HG03571 (cell line): ENCODE measurements around the gene PCNX2.
"Not testable (repeated sequence)": the region's sequence is repeated elsewhere in the genome, so short reads cannot be mapped to it uniquely, and the experiment has no call there.

Source experiments
- ATAC-seq: cut with Tn5 transposase; IDR thresholded peaks from one replicate; pipeline ENCODE4 v1.9.1; 2021; ENCODE audit not compliant: unreplicated experiment

PCNX2 gene

DNA sequence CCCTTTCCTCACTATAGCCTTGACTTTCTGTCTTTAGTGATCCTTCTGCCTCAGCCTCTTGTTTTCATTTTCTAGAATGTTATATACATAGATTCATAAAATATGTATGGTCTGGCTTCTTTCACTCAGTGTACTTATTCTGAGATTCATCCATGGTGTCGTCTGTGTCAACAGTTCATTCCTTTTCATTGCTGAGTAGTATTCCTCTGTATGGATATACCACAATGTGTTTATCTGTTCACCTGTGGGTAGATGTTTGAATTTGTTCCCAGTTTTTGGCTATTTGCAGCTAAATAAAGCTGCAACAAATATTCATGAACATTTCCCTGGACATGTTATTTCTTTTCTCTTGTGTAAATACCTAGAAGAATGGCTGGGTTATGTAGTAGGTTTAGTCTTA, 131.8 kb downstream of the PCNX2 start:
- no peak for ATAC-seq

DNA sequence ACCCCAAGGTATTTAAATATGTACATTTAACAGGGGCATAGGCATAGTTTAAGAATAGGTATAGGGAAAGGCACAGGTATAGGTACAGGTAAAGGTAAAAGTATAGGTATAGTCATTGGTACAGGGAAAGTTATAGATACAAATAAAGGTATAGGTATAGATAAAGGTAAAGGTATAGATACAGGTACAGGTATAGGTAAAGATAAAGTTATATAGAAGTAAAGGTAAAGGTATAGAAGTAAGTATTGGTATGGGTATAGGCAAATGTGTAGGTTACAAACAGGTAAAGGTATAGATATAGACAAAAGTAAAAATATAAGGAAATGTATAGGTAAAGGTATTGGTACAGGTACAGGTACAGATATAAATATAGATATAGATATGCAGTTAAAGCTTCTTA, 137.2 kb downstream of the PCNX2 start:
- no peak for ATAC-seq

DNA sequence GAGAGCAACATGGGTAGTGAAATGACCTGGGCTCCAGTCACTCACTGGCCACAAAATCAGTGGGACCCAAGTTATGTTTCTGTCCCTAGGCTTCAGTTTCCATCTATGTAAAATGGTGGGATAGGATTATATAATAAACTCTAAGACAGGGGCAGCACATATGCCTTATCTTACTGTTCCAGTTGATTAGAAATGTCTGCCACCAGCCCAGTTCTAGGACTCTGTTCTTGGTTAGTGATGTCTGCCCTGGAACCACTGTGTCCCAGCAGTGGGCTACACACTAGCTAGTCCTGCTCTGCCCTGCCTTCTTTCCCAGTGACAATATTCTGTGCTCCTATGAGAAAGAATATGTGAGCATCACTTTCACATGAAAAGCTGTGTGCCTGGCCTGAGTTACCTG, 138.3 kb downstream of the PCNX2 start:
- ATAC-seq: no peak

DNA sequence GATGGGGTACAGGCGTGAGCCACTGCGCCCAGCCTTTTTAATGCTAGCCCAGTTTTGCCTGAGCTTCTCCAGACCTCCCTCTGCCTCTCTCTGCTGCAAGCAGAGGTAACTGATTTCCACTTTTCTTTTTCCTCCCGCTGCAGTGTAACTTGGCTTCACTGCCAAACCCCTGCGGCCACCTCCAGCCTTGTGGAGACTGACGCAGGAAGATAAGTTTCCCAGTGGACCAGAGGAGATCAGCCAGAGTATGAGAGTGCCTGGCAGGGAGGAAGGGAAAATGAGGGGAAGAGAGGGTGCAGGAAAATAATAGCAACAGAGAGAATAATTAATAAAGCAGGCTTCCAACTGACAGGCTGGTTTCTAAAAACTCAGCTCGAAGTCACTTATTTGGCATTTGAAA, 143.7 kb downstream of the PCNX2 start:
- ATAC-seq: no peak

DNA sequence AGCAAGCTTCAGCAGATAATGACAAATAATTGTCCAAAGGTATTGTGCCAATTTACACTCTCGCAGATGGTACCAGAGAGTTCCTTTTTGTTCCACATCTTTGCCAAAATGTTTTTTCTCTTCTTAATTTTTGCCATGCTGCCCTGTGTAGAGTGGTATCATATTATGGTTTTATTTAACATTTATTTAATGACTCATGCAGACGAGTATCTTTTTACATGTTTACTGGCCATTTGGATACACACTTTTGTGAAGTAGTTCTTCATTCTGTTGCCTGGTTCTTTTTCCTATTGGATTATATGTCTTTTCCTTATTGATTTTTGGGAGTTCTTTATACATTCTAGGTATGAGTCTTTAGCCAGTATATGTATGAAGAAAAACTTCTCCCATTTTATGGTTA, 151.1 kb downstream of the PCNX2 start:
- ATAC-seq: no peak

DNA sequence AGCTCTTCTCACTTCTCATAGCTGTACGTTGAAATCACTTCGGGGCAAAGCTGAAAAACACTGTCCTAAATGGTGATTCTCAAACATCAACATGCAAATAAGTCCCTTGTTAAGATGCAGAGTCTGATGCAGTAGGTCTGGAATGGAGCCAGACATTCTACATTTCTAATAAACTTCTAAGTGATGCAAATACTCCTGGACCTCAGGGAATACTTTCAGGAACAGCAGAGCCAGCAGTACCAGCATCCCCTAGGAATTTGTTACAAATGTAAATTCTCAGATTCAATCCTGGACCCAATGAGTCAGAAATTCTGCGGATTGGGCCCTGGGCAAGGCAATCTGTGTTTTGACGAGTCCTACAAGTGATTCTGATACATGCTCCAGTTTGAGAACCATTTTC, 152.3 kb downstream of the PCNX2 start:
- no peak for ATAC-seq

DNA sequence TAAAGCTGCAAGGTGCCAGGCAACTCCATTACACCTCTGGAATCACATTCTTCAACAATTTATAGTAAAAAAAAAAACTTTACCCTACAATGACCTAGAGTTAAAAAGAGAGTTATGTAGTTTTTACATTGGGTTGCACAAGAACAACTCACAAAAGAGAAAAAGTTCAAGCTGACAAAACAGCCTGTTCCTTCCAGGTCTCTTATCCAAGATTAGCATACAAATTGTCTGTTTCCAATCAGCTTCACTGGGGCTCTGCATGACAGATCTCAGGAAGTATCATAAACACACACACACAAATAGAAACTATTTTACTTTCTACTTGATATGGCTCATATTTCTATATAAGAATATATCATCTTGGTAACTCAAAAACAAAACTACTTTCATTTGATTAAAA, 154.6 kb downstream of the PCNX2 start:
- ATAC-seq: no peak

DNA sequence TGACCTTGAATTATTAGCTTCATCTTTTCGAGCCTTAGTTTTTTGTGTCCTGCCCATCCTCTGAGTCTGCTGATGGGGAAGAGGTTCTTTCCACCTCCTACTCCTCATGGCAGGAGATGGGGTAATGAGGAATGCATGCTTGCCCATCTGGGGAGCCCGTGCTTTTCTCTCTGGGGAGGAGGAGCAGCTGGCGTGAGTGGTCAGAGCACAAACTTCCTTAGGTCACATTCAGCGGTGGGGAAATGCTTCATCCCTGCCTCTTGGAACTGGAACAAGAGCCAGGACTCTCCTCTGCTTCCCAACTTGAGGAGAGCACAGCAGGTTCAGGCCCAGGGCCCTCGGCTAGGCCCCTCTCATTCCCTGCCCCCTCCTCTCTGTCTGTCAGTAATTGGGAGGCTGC, 155.0 kb downstream of the PCNX2 start:
- no peak for ATAC-seq

DNA sequence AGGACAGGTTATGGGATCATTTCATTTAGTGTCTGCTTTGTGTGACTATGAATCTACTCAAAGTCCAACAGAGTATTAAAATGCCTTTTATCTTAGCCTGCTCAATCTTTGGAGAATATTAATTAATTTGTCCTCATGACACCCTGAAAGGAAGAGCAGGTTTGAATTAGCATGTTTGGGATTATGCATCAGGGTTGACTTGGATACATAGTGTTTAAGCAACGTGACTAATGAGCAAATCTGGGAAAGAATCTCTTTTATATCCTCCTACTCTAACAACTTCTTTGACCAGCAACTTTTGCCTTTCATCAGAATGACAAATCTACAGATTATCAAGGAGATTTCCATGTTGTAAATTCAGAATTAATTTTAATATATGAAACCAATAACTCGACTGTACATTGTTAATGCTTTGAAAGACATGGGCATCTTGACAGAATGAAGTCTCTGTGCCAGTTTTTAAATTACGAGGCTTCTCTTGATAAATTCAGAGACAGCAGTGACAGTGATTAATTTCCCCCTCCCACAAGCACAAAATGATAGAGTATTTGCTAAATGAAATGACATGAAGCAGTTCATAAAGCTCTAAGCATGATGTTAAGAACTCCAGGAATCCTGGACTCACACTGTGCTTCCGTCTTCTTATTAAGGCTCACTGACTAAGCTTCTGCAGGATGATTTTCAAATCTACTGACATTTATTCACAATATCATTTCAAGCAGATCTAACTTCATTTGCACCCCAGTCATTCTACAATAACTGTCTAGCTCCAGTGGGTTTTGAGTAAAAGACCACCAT, 156.5 kb downstream of the PCNX2 start:
- no peak for ATAC-seq

DNA sequence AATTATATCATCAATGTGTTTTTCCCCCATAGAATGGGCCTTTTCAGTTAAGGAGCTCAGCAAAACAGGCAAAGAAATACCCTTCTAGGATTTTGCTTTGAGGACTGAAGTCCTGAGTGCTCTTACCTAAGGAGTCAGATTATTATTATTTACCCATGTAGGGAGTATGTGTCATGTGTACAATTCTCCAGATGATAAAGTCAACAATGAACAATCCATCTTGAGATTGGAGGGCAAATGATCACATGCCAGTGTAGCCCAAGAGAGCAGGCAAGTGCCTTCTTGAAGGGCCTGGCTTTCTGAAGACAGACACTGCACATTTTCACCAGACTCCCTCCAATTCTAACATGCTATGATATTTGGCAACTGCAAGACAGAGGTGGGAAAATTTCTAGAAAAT, 159.7 kb downstream of the PCNX2 start:
- no peak for ATAC-seq

DNA sequence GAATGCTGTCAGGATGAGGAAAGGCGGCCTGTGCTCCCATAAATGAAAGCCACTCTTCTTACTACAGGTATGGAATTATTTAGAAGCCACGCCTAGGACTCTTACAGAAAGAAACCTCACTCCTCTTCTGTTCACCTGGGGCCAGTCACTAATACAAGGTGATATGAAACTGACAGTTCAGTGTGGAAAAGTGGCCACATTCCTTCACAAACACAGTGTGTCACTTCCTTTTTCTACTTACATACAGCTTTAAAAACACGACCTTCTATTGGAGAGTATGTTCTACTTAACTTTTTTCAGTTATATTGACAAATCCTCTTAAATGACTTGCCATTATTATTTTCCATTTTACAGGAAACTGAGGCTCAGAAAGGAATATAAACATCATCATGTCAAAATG, 163.1 kb downstream of the PCNX2 start:
- ATAC-seq: no peak

DNA sequence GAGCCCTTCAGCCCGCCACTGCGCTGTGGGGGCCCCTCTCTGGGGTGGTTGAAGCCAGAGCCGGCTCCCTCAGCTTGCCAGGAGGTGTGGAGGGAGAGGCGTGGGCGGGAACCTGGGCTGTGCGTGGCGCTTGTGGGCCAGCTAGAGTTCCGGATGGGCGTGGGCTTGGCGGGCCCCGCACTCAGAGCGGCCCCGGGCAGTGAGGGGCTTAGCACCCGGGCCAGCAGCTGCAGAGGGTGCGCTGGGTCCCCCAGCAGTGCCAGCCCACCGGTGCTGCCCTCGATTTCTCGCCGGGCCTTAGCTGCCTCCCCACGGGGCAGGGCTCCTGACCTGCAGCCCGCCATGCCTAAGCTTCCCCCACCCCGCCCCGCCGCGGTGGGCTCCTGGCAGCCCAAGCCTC, 166.5 kb downstream of the PCNX2 start:
- ATAC-seq: not testable (repeated sequence)

DNA sequence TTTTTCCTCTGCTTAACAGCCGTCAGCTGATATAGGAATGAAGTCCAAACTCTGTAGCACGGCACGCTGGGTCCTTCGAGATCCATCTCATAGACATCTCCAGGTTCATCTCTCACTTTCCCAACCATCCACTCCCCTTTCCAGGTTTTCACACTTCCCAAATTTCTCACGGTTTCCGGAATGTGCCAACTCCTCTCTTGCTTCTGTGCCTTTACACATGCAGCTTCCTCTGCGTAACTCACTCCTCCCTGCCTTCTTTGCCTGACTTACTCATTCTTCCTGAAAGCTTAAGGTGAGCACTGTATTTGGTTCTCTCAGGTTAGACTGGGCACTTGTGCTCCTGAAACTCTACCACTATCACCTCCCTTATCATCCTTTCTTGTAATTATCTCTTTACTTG, 168.4 kb downstream of the PCNX2 start:
- ATAC-seq: no peak

DNA sequence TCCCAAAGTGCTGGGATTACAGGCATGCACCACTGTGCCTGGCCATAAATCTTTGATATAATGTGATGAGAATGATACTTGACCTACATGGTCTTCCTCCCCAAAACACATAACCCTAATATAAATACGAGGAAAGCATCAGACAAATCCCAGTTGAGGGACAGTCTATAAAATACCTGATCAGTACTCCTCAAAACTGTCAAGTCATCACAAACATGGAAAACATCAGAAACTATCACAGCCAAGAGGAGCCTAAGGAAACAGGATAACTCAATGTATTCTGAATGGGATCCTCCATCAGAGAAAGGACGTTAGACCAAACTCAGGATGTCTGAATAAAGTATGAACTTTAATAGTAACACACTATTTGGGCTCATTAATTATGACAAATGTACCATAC, 172.7 kb downstream of the PCNX2 start:
- no peak for ATAC-seq

DNA sequence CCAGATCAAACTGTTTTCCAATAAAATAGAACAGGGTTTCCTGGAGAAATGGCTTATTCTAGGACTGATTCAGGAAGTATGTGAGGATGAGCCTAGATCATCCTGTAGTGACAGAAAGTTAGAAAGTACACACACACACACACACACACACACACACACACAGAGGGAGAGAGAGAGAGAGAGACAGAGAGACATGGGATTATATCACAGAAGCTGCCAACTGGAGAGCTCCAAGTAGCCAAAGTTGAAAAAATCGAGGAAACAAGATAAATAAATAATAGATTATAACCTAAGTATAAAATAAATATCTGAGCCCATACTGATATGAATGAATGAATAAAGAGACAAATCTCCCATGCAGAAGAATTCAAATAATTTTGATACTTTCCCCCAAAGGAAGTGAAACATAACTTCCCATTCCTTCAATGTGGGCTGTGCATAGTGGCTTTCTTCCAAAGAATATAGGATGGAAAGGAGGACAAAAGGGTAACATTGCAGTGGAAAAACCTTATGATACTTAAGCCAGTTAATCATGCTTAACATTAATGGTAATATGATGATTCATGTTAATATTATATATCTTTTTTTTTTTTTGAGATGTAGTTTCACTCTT, 173.5 kb downstream of the PCNX2 start:
- no peak for ATAC-seq

DNA sequence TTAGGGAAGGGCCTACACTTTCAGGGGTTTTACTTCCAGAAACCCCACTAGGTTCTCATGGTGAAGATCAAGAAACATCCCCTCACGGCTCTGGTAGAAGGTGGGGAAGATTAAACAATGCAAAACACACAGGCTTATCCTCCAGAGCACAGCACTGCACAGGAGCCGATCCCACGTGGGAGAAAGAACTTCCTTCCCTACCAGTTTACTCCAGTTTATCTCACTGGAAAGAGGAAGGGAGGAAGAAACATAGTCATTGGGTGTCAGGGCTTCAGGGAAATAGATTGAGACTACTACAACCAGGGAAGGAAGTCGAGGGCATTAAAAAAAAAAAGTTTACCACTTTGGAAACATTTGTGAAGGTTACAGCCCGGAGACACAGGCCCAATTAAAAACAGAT, 180.7 kb downstream of the PCNX2 start:
- ATAC-seq: no peak

DNA sequence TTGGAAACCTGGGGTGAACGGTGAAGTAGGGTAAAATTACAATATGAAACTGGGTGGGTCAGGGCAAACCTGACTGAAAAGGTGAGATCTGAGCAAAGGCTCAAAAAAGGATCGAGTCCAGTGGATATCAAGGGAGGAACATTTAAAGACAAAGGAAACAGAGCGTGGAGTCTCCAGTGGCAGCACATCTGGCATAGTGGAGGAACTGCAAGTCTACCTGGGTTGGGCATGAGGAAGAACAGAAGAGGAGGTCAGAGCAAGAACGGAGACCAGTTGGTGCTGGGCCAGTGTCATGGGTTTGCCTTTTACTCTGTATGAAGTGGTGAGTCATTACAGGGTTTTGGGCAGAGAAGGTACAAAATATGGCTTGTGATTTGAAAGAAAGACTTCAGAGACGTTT, 181.4 kb downstream of the PCNX2 start:
- ATAC-seq: no peak

DNA sequence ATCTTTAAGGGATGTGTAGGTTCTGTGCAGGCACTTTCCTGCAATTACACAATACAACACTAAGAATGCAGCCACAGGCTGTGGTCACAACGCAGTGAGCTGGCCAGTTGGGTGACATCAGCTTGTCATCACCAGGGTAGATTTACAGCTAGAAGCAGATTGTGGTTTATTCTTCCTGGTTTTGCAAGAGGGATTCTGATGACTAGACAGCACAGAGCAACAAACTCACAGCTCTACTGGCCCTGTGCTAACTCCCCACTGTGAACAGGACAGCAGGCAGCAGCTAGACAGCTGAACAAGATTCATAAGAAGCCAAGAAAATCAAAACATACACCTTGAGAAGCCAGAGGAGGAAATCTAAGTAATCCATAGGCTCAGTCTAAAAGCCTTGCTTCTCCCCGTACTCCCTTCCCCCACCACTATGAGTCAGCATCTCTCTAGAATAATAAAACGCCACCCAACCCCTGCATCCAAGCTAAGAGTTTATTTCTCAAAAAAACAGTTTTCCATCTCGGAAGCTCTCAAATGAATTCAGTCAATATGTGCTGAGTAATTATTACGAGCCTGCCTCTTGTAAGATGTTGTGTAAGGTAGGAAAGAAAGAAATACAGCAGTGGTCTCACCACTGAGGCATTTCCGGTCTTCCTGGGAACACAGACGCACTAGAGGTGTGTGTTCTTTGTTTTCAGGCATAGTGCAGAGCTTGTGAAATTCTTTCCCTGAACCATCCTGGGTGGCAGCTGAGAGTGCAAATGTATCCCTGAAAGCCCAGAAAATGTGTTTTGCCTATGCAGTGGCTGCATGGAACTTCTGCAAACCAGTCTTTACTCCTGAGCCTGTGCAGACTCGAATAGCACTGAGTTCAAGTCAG, 182.3 kb downstream of the PCNX2 start:
- ATAC-seq: peak; percentile 79

DNA sequence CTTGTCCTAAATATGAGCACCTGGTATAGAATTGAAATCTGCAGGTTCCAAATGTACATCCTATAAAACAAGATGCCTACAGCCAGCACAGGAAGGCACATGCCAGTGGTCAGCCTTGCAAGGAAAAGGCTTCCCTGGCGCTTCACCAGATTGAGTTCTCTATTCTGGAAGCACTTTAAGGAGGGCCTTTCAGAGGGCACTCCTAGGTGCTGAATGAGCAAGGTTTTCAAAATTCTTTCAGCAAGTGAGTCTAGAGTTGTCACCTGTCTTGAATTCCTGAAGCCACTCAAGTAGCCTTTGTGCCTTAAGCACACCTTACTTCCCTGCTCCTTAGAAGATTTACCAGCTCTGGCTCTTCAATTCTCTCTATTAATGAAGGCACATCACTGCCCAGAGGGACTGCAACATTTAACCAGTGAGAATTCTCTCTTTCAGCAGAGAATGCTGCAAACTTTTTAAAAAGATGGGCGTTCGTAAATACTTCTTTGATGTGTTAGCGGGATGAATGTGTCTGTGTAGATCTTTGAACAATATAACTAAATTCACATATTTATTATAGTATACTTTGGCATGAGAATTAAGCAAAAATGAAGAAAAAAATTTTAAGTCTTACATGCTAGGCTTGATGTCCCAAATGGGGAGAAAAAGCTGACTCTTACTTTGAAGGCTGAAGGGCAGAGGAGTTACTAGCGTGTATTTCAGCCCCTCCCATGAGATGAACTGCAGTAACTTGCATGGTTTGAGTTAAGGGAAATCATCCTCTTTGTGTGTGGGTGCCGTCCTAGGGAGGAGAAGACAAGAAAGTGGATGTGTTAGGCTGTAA, 183.1 kb downstream of the PCNX2 start:
- ATAC-seq: no peak

DNA sequence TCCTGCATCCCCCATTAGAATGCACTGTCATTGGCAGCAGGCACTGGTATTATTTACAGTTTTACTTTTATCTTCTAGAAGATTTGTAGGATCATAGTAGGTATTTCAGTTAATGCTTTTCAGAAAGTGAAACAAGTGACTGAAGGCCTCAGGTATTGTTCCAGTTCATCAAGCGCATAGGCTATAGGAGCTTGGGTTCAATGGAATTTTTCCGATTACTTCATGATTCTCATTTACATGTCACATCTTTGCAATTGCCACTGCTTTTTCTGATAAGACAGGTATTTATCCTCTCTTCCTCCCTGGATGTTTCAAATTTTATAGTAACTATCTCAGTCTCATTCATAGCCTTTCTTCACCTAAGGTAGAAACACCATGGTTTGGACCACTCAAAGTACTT, 183.8 kb downstream of the PCNX2 start:
- no peak for ATAC-seq

DNA sequence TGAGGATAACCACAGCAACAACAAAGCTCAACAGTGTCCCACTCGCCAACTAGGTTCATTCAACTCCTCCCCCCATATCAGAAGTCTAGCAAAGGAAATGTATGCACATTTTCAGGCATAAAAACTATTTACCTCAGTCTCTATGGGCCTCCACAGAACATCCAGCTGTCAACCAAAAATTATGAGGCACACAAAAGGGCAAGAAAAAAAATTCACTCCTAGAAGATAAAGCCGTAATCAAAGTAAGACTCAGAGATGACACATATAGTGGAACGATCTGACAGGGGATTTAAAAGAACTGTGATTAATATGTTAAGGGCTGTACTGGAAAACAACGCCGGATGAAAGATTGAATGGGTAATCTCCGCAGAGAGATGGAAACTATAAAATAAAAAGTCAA, 186.4 kb downstream of the PCNX2 start:
- no peak for ATAC-seq
